GM21526 (cell line): ENCODE data around the gene CD8B2.
"Not testable (repeated sequence)": the region's sequence is repeated elsewhere in the genome, so short reads cannot be mapped to it uniquely, and the experiment has no call there.

Experiments used
- ATAC-seq: cut with Tn5 transposase; IDR thresholded peaks from one replicate; pipeline ENCODE4 v1.9.1; 2021; ENCODE audit warnings: moderate library complexity; ENCODE audit not compliant: unreplicated experiment, low FRiP score

Gene CD8B2

DNA sequence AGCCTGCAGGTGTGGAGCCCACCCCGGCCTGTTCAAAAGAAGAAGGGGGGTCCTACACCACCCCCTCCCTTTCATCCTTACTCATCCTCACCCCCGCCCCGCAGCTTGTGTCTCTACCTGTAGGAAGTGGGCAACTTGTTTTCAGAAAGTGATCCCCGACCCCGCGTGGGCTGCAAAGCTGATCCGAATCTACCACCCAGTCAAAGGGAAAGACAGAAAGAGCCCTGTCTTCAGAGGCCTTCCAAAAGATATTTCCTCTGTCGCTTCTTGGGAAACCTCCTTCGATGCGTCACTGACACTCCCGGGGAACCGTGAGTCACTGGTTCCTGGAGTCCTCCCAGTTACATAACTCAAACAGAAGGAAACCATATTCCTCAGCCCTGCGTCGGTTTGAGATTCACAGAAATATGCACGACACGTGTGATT, 24.3 kb downstream of the CD8B2 start:
- not testable (repeated sequence) for ATAC-seq

DNA sequence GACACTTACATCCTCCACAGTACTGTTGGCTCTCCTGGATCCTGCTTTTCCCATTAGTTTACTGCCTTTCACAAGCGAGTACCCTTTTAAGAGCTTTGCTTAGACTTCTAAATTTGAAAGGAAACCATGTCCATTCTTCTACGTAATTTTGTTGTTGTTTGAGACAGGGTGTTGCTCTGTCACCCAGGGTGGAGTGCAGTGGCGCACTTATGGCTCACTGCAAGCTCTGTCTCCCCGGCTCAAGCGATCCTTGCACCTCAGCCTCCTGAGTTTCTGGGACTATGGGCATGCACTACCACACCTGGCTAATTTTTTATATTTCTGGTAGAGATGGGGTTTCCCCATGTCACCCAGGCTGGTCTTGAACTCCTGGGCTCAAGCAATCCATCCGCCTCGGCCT, 24.8 kb downstream of the CD8B2 start:
- not testable (repeated sequence) for ATAC-seq

DNA sequence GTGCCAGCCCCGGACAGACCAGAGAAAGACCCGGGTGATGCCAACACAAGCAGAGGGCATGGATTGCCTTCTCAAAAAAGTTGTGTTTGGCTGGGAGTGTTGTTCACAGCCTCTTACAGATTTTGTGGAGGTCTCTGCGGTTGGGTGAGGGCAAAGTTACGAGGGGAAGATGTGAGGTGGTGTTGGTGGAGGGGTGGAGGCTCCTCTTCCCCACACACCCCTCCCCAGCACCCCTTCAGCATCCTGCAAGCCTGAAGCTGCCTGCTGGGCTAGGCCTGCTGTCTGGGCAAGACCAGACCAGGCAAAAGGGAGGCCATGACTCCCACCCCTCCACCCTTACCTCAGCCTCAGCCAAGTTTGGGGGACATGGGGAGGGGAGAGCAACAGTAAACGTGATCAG, 26.2 kb downstream of the CD8B2 start:
- ATAC-seq = not testable (repeated sequence)

DNA sequence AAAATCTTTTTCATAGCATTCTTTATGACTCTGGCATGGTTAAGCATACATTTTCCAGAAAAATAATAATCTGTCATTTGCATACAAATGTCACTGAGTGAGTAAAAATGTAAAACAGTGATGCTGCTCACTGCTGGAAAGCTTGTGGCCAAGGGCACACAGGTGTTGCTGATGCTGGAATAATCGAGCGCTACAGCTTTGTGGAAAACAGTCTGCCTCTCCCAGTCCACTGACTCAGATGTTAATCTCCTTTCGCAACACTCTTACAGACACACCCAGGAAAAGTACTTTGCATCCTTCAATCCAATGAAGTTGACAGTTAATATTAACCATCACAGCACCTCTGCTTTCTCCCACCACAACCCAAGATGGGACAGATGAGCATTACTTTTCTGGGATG, 27.7 kb downstream of the CD8B2 start:
- ATAC-seq = not testable (repeated sequence)

DNA sequence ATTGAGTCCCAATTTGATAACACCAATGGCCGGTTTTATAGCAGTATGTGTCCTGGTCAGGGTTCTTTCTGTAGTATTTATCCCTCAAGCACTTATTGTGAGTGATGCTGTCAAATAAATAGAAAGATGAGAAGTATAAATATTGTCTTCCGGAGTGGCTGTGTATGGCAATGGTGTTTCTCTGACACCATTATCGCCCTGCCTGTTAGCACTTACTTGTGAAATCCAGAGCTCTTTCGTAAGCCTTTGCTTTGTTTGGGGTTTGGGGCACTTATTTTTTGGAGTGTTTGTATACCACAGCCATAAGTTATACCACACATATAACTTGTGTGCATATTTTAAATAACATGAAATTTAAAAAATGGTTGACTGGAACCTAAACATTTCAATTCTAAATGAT, 29.3 kb downstream of the CD8B2 start:
- no peak for ATAC-seq

DNA sequence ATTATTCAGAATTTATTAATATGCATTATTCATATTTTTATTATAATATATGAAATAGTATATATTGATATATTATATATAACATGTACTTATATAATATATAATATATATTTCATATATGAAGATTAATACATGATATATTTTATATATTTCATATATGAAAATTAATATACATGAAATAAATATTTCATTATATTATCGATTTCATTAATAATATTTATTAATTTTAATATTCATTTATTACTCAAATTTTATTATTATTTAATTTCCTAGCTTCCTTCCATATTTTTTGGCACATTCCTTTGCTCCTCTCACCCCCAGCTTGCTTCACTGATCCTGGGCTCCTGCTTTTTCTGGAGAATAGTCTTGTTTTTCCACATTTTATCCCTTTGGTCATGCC, 29.7 kb downstream of the CD8B2 start:
- no peak for ATAC-seq

DNA sequence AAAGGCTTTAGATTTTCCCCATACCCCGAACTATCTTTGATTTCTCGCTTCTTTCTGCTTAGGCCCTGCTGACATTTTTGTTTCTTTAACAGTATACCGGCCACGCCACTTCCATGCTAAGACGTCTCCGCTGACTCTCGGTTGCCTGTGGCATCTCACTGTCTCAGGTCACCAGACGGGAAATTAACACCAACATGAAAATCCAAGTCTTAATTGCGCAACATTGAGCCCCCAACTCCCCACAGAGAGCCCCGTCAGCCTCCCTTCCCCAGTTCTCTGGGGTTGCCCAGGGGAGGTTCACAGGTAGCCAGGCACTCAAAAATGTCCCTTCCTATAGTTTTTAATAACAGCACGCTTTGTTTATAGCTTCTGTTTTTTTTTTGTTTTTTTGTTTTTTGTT, 30.2 kb downstream of the CD8B2 start:
- no peak for ATAC-seq

DNA sequence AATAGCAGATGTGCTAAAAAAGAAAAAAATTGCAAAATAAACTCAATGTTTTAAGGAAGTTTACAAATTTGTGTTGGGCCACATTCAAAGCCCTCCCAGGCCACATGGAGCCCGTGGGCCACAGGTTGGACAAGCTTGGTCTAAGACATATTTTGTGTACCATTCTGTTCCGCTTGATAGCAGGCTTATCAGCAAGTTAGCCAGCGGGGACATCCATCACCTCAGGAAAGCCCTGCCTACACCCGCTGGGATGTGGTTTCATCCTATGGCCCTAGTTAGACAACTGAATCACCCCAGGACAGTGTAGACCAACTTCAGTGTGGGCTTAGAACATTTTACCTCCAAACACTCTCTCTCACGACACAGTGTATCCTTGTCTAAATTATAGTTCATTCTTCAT, 32.6 kb downstream of the CD8B2 start:
- no peak for ATAC-seq

DNA sequence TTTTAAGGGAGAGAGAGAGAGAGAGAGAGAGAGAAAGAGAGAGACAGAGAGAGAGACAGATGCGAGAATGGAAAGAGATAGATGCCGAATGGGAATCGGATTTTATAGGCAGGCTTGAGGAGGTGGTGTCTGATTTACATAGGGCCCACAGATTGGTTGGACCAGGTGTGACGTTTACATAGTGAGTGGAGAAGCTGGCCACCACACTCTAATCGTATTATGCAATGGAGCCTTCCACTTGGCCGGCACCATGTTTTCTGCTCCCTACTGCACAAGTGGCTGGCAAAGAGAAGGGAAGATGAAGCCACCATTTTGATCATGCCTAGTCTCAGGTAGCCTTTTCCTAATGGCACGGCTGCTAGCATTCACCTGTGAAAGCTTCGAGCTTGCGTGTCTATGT, 33.9 kb downstream of the CD8B2 start:
- no peak for ATAC-seq

DNA sequence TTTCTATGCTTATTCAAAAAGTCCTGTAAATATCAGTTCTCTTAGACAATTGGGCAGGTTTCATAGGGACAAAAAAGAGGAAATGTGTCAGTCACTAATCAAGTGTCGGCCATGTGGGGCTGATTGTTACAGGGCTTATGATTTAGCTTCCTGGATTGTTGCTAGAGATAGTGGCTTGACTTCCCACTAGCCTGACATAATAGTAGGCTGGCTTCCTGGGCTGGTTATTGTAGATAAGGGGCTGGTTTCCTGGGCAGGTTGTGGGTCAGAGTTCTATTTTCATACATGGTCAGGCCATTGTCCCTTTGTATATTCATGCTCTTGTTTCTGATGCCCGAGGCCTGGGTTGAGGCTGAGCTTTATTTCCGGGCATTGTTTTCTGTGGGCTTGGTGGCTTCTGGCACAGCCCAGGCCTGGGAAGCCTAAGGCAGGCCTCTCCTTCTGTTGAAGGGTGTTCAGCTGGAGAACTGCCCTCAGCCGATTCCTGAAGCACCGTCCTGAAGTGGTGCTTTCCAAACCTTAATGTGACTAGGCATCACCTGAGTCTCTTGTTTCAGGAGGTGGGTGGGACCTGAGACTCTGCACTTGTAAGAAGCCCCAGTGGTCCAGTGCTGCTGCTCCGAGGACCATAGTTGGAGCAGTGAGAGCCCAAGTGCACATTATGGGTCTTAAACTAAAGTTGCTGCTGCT, 37.0 kb downstream of the CD8B2 start:
- no peak for ATAC-seq

DNA sequence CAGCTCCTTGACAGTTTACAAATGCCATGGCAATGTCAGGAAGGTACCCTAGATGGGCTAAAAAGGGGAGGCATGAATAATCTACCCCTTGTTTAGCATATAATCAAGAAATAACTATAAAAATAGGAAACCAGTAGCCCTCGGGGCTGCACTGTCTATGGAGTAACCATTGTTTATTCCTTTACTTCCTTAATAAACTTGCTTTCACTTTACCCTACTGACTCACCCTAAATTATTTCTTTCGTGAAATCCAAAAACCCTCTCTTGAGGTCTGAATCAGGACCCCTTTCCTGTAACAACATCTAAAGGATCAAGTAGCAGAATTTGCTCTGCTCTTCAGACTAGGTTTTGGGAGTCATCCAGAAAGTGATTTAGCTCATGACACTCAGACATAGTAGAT, 43.7 kb downstream of the CD8B2 start:
- ATAC-seq = no peak

DNA sequence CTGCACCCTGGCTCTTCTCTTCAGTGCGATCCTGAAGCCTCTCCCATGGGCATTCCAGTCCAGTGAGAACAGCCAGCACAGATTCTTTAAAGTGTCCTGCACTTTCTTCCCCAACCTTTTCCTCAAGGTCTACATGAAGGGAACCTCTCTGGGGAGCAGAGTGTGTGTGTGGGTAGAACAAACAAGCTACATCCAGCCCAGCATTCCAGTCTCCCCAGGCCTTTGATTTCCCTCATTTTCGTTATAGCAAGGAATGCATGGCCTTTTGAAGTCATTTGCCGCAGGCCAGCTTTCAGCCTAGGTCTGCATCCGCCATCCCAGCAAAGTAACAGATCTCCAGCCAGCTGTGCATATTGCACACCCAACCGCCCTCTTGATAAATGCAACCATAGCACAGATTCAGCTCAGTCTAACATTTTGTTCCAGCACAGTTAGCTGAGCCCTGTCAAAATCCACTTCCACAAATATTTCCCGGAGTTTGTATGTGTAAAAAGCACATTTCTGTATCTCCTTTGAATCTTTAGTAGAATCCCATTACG, 44.6 kb downstream of the CD8B2 start:
- no peak for ATAC-seq

DNA sequence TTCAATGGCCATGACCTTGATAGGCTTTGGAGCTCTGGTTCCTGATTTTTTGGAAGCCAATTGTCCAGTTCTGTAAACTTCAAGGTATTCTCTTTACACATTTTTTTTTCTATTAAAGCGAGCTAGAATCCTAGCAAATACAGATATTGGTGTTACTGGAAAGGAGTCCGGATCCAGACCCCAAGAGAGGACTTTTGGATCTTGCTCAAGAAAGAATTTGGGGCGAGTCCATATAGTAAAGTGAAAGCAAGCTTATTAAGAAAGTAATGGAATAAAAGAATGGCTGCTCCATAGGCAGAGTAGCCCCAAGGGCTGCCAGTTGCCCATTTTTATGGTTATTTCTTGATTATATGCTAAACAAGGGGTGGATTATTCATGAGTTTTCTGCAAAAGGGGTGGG, 45.1 kb downstream of the CD8B2 start:
- ATAC-seq = no peak

DNA sequence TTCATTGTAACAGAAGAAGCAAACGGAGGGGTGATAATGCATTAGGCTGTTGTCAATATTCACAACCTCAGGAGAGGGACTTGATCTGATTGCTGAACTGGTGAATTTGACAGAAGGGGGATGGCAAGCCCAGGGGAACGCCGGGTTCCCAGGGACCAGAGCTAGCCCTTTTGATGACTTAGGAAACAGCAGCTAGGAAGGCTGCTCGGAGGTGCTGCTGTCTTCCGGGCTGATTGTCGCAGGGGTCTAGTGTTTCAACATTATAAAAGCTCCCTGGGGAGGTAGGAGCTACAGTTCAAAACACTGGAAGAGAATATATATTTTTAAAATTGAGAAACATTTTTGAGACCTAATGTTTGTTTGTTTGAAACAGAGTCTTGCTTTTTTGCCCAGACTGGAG, 47.3 kb downstream of the CD8B2 start:
- no peak for ATAC-seq

DNA sequence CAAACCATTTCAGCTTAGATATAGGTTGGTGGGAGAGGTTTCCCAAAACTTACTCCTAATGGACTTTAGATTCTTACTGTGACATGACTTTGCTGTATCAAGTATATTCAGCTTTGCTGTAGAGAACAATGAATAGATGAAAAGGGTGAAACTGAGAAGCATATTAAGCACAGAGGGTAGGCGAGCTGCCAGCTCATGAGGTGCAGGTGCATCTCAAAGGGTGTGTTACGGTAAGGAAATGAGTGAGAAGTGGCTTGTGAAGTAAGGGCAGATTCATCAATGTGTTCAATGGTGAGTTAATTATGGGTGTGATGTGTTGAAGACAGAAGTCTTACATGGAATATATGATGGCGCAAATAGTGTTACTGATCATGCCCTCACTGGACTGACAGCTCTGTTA, 49.3 kb downstream of the CD8B2 start:
- ATAC-seq = no peak

DNA sequence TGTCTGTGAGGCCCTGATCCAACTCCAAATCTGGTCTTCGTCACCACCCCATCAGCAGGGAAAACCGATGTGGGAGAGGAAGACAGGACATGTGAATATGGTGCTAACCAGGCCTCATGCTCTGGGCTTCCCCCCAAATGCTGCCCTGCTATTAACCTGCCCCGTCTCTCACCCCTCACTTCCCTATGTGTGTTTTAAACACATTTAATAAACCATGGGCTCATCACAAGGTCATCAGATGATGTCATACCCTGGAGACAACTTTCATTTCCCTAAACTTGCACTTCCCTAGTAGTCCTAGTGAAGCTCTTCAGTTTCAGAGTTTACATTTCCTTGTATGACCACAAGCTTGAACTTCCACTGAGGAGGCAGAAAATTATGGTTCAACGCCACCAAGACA, 49.9 kb downstream of the CD8B2 start:
- no peak for ATAC-seq

DNA sequence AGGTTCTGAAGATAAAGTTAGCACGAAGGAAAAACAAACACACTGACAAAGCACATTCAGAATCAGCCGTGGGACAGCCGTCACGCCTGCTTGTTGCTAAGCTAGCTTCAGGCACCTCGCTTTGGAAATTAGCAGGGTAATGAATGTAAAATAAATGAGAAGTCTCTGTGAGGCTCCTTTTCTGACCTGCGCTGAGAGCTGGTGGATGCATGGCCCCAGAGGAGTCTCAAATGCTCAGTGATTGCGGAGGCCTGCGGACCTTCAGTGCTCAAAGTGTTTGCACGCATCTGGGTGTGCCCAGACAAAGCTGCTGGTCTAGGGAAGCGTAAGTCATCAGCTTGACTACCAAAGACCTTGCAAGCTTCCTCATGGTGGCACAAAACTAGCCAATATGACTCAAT, 50.6 kb downstream of the CD8B2 start:
- no peak for ATAC-seq

DNA sequence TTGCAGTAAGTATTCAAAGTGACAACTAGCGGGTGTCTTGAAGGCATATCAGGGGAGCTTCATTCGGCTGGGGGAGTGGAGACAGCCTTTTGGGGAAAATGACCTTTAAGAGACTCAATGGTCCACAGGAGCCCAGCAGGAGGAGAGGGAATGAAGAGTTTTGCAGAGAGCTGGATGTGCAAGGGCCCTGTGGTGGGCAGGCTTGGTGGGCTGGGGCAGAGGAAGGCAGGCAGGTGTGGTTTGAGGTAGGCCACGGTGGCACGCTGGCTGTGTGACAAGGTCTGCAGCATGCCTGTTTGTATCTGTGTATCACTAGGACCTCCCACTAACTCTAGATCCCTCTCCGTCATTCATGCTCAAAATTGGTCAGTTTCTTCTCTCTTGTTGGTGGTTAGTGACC, 53.7 kb downstream of the CD8B2 start:
- no peak for ATAC-seq

DNA sequence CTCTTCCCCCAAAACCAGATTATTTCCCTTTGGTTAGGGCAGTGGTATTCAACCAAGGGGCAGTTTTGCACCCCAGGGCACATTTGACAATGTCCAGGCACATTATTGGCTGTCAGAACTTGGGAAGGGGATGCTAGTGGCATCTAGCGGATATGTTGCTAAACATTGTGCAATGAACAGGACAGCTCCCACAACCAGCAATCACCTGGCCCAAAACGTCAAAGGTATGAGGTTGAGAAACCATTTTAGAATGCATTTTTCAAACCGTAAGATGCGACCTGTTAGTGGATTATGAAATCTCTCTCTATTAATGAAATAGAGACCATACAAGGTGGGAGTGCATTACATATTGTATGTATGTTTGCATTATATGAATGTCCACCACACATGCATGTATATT, 54.2 kb downstream of the CD8B2 start:
- ATAC-seq = no peak

DNA sequence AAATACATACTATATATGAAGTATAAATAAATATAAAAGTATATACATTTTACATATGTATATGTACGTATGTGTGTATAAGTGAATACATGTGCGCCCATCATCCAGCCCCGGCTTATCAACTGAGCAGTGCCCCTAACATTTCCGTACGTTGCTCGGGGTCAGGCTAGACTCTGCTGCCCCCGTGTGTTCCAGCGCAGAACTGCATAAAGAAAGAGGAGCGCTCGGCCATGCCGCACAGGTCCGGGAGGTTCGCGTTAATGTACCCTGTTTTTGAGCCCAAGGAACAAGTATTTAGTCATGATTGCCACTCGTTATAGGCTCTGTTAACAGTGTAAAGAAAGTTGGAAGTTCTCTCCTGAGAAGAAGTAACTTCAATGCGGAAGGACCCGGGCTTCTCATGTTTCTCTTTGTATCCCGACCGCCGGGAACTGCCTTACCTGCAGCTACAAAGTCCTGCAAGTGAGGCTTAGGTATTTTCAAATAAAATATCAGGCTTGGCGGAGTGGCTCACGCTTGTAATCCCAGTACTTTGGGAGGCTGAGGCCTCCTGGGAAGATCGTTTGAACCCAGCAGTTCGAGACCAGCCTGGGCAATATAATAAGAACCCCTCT, 55.7 kb downstream of the CD8B2 start:
- peak; percentile 97 for ATAC-seq

DNA sequence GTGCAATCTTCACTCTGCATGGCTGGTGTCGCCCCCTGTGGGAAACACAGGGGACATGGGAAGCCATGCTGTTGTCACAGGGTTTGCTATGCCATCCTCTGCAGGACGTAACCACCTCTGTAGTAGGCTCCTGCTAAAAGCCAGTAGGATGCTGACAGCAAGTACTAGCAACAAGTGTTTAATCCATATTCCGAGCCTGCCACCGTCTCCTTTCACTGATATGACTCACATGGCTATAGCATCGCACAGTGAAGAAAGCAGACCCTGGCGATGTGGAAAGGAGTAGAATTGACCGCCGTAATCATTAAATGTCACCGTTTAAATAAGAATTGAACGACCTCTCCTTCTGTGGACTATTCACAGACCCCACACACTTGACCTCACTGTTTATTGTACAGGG, 57.8 kb downstream of the CD8B2 start:
- no peak for ATAC-seq

DNA sequence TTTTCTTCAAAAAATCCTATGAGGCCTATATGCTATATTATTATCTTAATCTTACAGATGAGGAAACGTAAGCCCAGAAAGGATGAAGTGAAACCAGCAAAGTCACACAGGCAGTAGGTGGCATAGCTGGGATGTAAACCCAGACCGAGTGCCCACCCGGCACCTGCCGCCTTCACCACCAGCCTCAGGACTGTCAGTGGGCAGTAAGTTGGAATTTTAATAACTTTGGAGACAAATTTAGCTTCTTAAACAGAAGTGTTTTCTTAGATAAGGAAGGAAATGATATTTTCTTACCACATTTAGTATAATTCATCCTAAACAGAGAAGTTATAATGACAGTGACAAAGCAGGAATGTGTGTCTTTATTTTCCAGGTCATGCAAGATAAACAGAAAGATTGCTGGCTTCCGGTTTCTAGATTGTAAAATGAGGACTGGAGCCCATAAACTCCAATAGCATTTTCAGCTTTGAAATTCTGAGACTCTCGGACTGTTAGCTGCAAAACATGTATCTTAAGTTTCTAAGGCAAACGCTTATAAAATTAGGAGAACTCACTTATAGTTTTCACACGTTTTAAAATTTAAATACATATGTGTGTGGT, 59.3 kb downstream of the CD8B2 start:
- no peak for ATAC-seq
